ENCODE results near the gene KSR2.

Gene KSR2

GRCh38 chr12:117835156-117835555 lies 133.6 kb downstream of the KSR2 start:
- TF ChIP-seq, protein P1, sequence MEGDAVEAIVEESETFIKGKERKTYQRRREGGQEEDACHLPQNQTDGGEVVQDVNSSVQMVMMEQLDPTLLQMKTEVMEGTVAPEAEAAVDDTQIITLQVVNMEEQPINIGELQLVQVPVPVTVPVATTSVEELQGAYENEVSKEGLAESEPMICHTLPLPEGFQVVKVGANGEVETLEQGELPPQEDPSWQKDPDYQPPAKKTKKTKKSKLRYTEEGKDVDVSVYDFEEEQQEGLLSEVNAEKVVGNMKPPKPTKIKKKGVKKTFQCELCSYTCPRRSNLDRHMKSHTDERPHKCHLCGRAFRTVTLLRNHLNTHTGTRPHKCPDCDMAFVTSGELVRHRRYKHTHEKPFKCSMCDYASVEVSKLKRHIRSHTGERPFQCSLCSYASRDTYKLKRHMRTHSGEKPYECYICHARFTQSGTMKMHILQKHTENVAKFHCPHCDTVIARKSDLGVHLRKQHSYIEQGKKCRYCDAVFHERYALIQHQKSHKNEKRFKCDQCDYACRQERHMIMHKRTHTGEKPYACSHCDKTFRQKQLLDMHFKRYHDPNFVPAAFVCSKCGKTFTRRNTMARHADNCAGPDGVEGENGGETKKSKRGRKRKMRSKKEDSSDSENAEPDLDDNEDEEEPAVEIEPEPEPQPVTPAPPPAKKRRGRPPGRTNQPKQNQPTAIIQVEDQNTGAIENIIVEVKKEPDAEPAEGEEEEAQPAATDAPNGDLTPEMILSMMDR (conservative IDR thresholded peaks at IDR 0.05; ENCODE audit: control insufficient read depth, insufficient read depth, low read depth, low read length), result no peak
- no peak for DNase-seq (ENCODE audit: low read depth)
- H3K4me3 ChIP-seq (ENCODE audit: control insufficient read depth, low read depth, low read length), result no peak overlapping the region

- TF ChIP-seq, protein P1 (conservative IDR thresholded peaks at IDR 0.05; ENCODE audit: control insufficient read depth, insufficient read depth, low read depth, low read length), result no peak
- DNase-seq (ENCODE audit: low read depth), result peak; percentile 8
- H3K4me3 ChIP-seq (ENCODE audit: control insufficient read depth, low read depth, low read length), result no peak overlapping the region
Measured at GRCh38 chr12:117832459-117833457, 136.0 kb downstream of the KSR2 start.

DNA sequence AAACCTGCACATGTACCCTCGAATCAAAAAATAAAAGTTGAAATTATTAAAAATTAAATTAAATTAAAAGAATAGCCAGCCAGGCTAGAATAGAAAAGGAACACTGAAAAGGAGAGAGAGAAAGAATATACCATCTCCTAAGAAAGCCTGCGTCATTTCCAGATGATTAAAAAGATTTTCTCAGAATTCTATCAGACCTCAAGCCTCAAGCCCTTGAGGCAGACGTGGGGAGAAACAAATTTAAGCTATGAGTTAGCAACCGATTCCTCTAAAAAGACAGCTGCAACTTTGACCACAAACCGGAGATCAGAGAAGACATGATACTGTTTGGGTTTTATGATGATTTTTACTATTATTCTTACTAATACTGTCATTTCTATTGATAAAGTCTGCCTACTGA lies 138.3 kb downstream of the KSR2 start:
- DNase-seq (ENCODE audit: low read depth), result no peak
- TF ChIP-seq, protein P1 (conservative IDR thresholded peaks at IDR 0.05; ENCODE audit: control insufficient read depth, insufficient read depth, low read depth, low read length), result no peak
- H3K4me3 ChIP-seq (ENCODE audit: control insufficient read depth, low read depth, low read length), result no peak overlapping the region

DNA sequence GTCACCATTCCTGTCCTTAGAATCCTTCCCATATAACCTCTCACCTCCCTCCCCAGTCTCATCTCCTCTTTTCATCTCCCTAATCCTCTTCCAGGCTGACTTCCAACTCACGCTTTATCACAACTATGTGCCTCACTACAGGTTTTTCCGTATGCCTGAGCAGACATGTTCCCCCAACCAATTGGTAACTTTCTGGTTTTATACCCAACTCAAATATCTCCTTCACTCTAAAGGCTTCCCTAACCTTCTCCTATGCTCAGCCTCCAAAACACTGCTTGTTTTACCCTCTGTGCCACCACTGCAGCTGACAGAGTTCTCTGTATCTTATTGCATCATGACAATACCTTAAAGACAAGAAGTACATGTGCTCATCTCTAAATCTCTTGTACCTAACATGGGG lies 139.7 kb downstream of the KSR2 start:
- no peak overlapping the region for H3K4me3 ChIP-seq (ENCODE audit: control insufficient read depth, low read depth, low read length)
- TF ChIP-seq, protein P1 (conservative IDR thresholded peaks at IDR 0.05; ENCODE audit: control insufficient read depth, insufficient read depth, low read depth, low read length), result no peak
- no peak for DNase-seq (ENCODE audit: low read depth)

GRCh38 chr12:117827660-117828059 lies 141.1 kb downstream of the KSR2 start:
- DNase-seq (ENCODE audit: low read depth), result no peak
- no peak overlapping the region for H3K4me3 ChIP-seq (ENCODE audit: control insufficient read depth, low read depth, low read length)
- TF ChIP-seq, protein P1 (conservative IDR thresholded peaks at IDR 0.05; ENCODE audit: control insufficient read depth, insufficient read depth, low read depth, low read length), result no peak

GRCh38 chr12:117825827-117826226 lies 143.0 kb downstream of the KSR2 start:
- DNase-seq (ENCODE audit: low read depth), result no peak
- TF ChIP-seq, protein P1 (conservative IDR thresholded peaks at IDR 0.05; ENCODE audit: control insufficient read depth, insufficient read depth, low read depth, low read length), result no peak
- H3K4me3 ChIP-seq (ENCODE audit: control insufficient read depth, low read depth, low read length), result no peak overlapping the region
